ENCODE data around the gene TIMM22. TPM values are rescaled to one million over a fixed set of nuclear protein-coding genes. Genes with fewer than 3 reads are reported as not detected.
A peak's percentile ranks its signal among the peaks of the same experiment; 100 is the strongest.

Gene TIMM22
- total and polyA plus RNA-seq, 2 of the 13 experiments (the other 11 are each of a cell fraction or from before 2014, with no cell fraction given) = 6.2 to 15.5 TPM

GRCh38 chr17:996554-997344 is at the start of gene TIMM22 (continued):
- peak; percentile 82; the same call in 1 of the 2 replicates for TF ChIP-seq POGK (CRISPR knock-in tag; conservative IDR thresholded peaks at IDR 0.05)
- peak; percentile 36 for TF ChIP-seq ZIK1 (CRISPR knock-in tag; IDR thresholded peaks at IDR 0.05; ENCODE audit: borderline replicate concordance, low read depth)
- TF ChIP-seq MNT (IDR thresholded peaks at IDR 0.05) = peak; percentile 77
- TF ChIP-seq ESRRA (CRISPR knock-in tag; IDR thresholded peaks at IDR 0.05; ENCODE audit: low read depth) = peak; percentile 49; the same call in 1 of the 2 replicates
- peak; percentile 89 for TF ChIP-seq BATF2 (CRISPR knock-in tag; IDR thresholded peaks at IDR 0.05)
- no peak for TF ChIP-seq THAP8 (CRISPR knock-in tag; IDR thresholded peaks at IDR 0.05; ENCODE audit: borderline replicate concordance)
- TF ChIP-seq ZNF546 (CRISPR knock-in tag; conservative IDR thresholded peaks at IDR 0.05) = peak; percentile 60; the same call in 1 of the 2 replicates
- TF ChIP-seq NFE2 (CRISPR knock-in tag; IDR thresholded peaks at IDR 0.05) = 0 out of 2 replicates have a peak, but pooled peaks have one; percentile 35
- TF ChIP-seq SP5 (CRISPR knock-in tag; IDR thresholded peaks at IDR 0.05; ENCODE audit: borderline replicate concordance, low read depth) = 0 out of 2 replicates have a peak, but pooled peaks have one; percentile 50
- TF ChIP-seq AGO2 (optimal IDR thresholded peaks at IDR 0.05; ENCODE audit: low read depth, low read length) = peak; percentile 80
- no peak; the same call in 1 of the 2 replicates for TF ChIP-seq ZBTB21 (CRISPR knock-in tag; IDR thresholded peaks at IDR 0.05)
- TF ChIP-seq ZNF10 (CRISPR knock-in tag; IDR thresholded peaks at IDR 0.05; ENCODE audit: borderline replicate concordance, low read depth) = no peak
- no peak for TF ChIP-seq TRIM24 (CRISPR knock-in tag; IDR thresholded peaks at IDR 0.05)
- TF ChIP-seq, protein P1, sequence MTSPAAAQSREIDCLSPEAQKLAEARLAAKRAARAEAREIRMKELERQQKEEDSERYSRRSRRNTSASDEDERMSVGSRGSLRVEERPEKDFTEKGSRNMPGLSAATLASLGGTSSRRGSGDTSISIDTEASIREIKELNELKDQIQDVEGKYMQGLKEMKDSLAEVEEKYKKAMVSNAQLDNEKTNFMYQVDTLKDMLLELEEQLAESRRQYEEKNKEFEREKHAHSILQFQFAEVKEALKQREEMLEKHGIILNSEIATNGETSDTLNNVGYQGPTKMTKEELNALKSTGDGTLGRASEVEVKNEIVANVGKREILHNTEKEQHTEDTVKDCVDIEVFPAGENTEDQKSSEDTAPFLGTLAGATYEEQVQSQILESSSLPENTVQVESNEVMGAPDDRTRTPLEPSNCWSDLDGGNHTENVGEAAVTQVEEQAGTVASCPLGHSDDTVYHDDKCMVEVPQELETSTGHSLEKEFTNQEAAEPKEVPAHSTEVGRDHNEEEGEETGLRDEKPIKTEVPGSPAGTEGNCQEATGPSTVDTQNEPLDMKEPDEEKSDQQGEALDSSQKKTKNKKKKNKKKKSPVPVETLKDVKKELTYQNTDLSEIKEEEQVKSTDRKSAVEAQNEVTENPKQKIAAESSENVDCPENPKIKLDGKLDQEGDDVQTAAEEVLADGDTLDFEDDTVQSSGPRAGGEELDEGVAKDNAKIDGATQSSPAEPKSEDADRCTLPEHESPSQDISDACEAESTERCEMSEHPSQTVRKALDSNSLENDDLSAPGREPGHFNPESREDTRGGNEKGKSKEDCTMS (CRISPR knock-in tag; conservative IDR thresholded peaks at IDR 0.05) = 0 out of 2 replicates have a peak, but pooled peaks have one; percentile 19
- TF ChIP-seq ZNF225 (CRISPR knock-in tag; IDR thresholded peaks at IDR 0.05) = 0 out of 2 replicates have a peak, but pooled peaks have one; percentile 19
- peak; percentile 66 for TF ChIP-seq ZNF776 (CRISPR knock-in tag; IDR thresholded peaks at IDR 0.05)
- peak; percentile 52; the same call in 1 of the 2 replicates for TF ChIP-seq ZNF768 (CRISPR knock-in tag; IDR thresholded peaks at IDR 0.05)
- no peak for TF ChIP-seq ZNF549 (CRISPR knock-in tag; IDR thresholded peaks at IDR 0.05)
- TF ChIP-seq FOXO1 (CRISPR knock-in tag; IDR thresholded peaks at IDR 0.05) = peak; percentile 55
- TF ChIP-seq GRHL1 (CRISPR knock-in tag; conservative IDR thresholded peaks at IDR 0.05) = no peak
